Psoas muscle (tissue), 8 donors: ENCODE data around the gene GABRB1. TPM values are rescaled to one million over a fixed set of nuclear protein-coding genes. Genes with fewer than 3 reads are reported as not detected.
"Not testable (repeated sequence)": the region's sequence is repeated elsewhere in the genome, so short reads cannot be mapped to it uniquely, and the experiment has no call there.

Source experiments
- ATAC-seq, 4 donors: fragments of 200-7000 bp; cut with Tn5 transposase; one replicate each; pipeline ENCODE4 v1.9.1; 2020; ENCODE audit warnings: moderate library complexity in 3 of 4, mild to moderate bottlenecking in 2 of 4
- DNase-seq, 2 donors: peaks; one replicate each; pipeline ENCODE4 v3.0.0-alpha.2; 2020
- H3K27ac ChIP-seq: fragments of 200-600 bp; one replicate; pipeline ENCODE4 v1.8.0; 2022
- H3K27me3 ChIP-seq, 3 donors: fragments of 200-600 bp in 1 of 3; one replicate each; pipeline versions ENCODE4 v1.6.1 to v1.8.0; 2013 to 2022; ENCODE audit warnings: low read length in 2 of 3, mild to moderate bottlenecking in 2 of 3, moderate library complexity in 1 of 3; ENCODE audit not compliant: insufficient read depth in 3 of 3
- H3K36me3 ChIP-seq, 2 donors: fragments of 200-600 bp in 1 of 2; one replicate each; pipeline versions ENCODE4 v1.6.1 to v1.8.0; 2013 to 2022; ENCODE audit warnings: low read depth in 1 of 2, mild to moderate bottlenecking in 1 of 2, moderate library complexity in 1 of 2; ENCODE audit not compliant: insufficient read depth in 1 of 2
- H3K4me1 ChIP-seq: fragments of 200-600 bp; one replicate; pipeline ENCODE4 v1.8.0; 2022
- H3K4me3 ChIP-seq: fragments of 200-600 bp; one replicate; pipeline ENCODE4 v1.8.0; 2022; ENCODE audit warnings: mild to moderate bottlenecking
- H3K9me3 ChIP-seq: fragments of 200-600 bp; one replicate; pipeline ENCODE4 v1.8.0; 2022
- WGBS, 3 donors: extraction: QIAGEN DNeasy Blood & Tissue Kit; methylation state at CpG; one replicate each; pipeline versions ENCODE4 v1.1.6 to v1.1.7; 2013; 5-methylcytosine and 5-hydroxymethylcytosine counted together
- intact Hi-C, 2 donors: fragments of 100-400 bp; cut with DNase I; formaldehyde crosslinking; loops; one replicate each; pipeline versions ENCODE4 v1.11.0 to v1.14.2; 2022
- polyA plus RNA-seq, 3 donors: library from polyadenylated mRNA; stranded (reverse); fragments of 200-250 nt; gene quantifications; one replicate each; pipeline ENCODE4 v1.2.3, GENCODE V29; 2013
- total RNA-seq, 4 donors: library from RNA; stranded (reverse); fragmentation: NEBNext Ultra II Directional in 2 of 4; extraction: Animal tissue kit (Norgen Biotek cat#: 25700) in 2 of 4; gene quantifications; one replicate each; pipeline versions ENCODE4 v1.2.1 to v1.2.4, GENCODE V29; 2021 to 2023
- TF ChIP-seq, protein P1 (sequence below): fragments of 200-600 bp; IDR thresholded peaks from one replicate; pipeline ENCODE4 v1.8.0; 2022; ENCODE audit warnings: antibody characterized with exemption
- donor health status: healthy with polysubstance abuse.
- donor health status: DM: no; HTN: no; CAD: no; lungs with moderate emphysema.
- donor health status: Bipolar disorder and iron deficiency.
- donor health status: healthy.
- donor health status: DM: yes; HTN: yes; CAD: no.
- donor health status: DM: no; HTN: no; CAD: no.
- donor health status: DM: no; HTN: no; CAD: no.
- donor health status: DM: yes; HTN: yes; CAD: no.

The GABRB1 gene
- total and polyA plus RNA-seq, 7 donors = not detected

DNA sequence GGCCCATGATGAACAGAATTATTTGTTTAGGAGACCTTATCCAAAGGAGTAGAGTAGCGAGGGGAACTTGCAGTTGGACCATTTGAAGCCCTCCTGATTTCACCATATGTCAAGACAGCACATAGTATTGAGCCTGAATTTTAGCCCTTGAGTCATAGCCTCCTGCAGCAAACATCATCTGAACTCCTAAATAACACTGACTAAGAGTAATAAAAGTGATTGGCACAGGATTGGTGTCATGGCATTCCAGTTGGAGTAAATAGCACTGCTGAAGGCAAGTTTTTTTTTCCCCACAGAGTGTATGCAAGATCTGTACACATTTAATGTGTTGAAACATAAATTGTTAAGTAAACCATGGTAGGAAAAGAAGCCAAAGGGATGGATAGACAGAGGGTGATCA lies 343.1 kb downstream of the GABRB1 start:
- DNase-seq = no peak
- ATAC-seq = no peak
- TF ChIP-seq, protein P1, sequence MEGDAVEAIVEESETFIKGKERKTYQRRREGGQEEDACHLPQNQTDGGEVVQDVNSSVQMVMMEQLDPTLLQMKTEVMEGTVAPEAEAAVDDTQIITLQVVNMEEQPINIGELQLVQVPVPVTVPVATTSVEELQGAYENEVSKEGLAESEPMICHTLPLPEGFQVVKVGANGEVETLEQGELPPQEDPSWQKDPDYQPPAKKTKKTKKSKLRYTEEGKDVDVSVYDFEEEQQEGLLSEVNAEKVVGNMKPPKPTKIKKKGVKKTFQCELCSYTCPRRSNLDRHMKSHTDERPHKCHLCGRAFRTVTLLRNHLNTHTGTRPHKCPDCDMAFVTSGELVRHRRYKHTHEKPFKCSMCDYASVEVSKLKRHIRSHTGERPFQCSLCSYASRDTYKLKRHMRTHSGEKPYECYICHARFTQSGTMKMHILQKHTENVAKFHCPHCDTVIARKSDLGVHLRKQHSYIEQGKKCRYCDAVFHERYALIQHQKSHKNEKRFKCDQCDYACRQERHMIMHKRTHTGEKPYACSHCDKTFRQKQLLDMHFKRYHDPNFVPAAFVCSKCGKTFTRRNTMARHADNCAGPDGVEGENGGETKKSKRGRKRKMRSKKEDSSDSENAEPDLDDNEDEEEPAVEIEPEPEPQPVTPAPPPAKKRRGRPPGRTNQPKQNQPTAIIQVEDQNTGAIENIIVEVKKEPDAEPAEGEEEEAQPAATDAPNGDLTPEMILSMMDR = no peak
- intact Hi-C loops = no loop called here
- Histone ChIP-seq H3K27ac (no peak overlapping the region), H3K27me3 (no peaks in the 10 kb centered on the region), H3K36me3 (no peaks in the 10 kb centered on the region), H3K4me1 (no peaks in the 10 kb centered on the region), H3K4me3 (no peak overlapping the region), H3K9me3 (no peaks in the 10 kb centered on the region)
- WGBS, 3 donors = 78 to 90% (median 83%) methylated on average over 1 of the region's 1 CpG

DNA sequence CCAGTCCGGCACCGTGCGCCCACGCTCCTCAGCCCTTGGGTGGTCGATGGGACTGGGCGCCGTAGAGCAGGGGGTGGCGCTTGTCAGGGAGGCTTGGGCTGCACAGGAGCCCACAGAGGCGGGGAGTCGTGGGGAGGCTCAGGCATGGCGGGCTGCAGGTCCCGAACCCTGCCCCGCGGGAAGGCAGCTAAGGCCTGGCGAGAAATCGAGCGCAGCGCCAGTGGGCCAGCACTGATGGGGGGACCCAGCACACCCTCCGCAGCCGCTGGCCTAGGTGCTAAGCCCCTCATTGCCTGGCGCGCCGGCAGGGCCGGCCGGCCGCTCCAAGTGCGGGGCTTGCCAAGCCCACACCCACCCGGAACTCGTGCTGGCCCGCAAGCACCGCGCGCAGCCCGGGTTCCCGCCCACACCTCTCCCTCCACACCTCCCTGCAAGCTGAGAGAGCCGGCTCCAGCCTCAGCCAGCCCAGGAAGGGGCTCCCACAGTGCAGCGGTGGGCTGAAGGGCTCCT lies 346.7 kb downstream of the GABRB1 start:
- DNase-seq, H3K4me3 ChIP-seq, intact Hi-C loops, H3K27me3 ChIP-seq, ATAC-seq, H3K9me3 ChIP-seq, H3K36me3 ChIP-seq, H3K27ac ChIP-seq, H3K4me1 ChIP-seq: not testable (repeated sequence)
- WGBS, 3 donors = 92 to 94% (median 94%) methylated on average over 18 to 37 of the region's 37 CpGs

DNA sequence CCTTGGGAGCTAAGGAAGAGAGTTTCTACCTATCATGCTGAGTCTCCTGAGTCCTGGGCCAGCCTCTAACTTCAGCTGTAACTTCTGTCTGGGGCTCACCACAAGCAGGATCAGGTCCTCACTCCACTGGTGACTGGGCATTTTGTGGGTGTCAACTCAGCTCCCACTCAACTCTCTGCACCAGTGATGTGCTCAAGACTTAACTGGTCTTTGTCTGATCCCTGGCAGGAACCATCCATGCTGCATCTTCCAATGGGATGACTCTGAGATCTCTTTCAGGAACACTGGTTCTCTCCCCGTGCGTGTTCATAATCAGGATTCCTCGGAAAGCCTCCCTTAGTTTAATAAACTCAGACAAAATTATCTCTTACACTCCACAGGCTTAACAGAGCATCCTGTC lies 349.8 kb downstream of the GABRB1 start:
- H3K4me1 ChIP-seq = no peaks in the 10 kb centered on the region
- DNase-seq (no peak), ATAC-seq (no peak)
- intact Hi-C loops = no loop called here
- no peaks in the 10 kb centered on the region for H3K36me3 ChIP-seq
- 84 to 97% (median 88%) methylated on average over 3 of the region's 3 CpGs for WGBS, 3 donors
- no peak overlapping the region for H3K4me3 ChIP-seq
- no peak overlapping the region for H3K27ac ChIP-seq
- TF ChIP-seq, protein P1 = no peak
- H3K27me3 ChIP-seq = no peaks in the 10 kb centered on the region
- no peaks in the 10 kb centered on the region for H3K9me3 ChIP-seq

DNA sequence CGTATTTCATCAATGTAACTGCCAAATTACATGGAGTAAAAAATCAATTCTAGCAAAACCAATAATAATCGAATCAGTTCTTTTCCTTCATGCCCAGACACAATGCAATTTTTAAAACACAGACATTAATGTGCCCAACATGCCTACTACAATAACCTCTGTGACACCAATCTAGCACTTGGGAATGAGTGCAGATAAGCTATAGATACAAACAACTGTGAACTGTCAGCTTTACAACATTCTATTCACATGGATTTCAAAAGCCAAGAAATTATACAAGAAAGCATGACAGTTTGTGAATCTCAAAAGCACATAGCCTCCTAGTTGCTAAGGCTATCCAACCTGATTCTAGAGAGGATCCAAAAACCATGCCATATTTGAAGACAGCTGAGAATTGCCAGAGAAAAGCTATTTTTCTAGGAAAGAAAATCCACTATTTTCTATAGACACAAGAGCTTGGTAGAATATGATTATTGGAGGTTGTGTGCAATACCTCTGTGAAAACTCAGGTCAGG lies 351.5 kb downstream of the GABRB1 start:
- intact Hi-C loops = no loop called here
- TF ChIP-seq, protein P1 = no peak
- H3K27me3 ChIP-seq = no peaks in the 10 kb centered on the region
- WGBS, 3 donors = 28 to 52% (median 29%) methylated on average over 2 of the region's 2 CpGs
- DNase-seq (no peak), ATAC-seq (no peak)
- no peaks in the 10 kb centered on the region for H3K9me3 ChIP-seq
- no peaks in the 10 kb centered on the region for H3K36me3 ChIP-seq
- no peak overlapping the region for H3K4me3 ChIP-seq
- H3K4me1 ChIP-seq = no peaks in the 10 kb centered on the region
- no peak overlapping the region for H3K27ac ChIP-seq

DNA sequence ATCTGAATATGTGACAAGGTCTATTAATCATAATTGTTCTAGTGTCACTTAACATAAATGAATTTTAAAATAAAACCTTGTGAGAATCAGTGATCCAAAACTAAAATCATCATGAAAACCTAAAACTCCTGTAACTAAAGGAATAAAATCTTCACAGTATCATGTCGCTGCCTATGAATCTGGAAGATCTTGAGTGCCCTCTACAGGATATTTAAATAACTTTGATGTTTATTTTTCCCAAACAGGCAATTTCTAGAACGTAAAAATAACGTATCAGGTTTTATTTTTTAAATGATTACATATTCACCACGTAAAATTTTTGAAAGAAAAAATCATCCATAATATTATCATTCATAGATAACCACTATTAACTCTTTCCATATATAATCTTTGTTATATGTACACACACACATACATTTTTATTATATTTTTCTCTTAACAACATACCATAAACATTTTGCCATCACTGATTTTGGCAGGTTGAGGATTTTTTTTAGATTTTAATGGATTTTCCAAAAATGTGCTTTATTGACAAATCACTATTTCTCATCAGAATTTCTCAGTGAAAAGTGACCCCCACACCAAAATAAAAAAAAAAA lies 352.6 kb downstream of the GABRB1 start:
- no peak for ATAC-seq
- TF ChIP-seq, protein P1 = peak; percentile 43
- WGBS, 3 donors = 2 to 4% (median 3%) methylated on average over 4 of the region's 4 CpGs
- Histone ChIP-seq H3K36me3 (no peaks in the 10 kb centered on the region), H3K9me3 (no peaks in the 10 kb centered on the region), H3K27me3 (no peaks in the 10 kb centered on the region), H3K27ac (no peak overlapping the region), H3K4me1 (no peaks in the 10 kb centered on the region), H3K4me3 (no peak overlapping the region)
- intact Hi-C loops = no loop called here
- no peak for DNase-seq
